GM12891 (cell line): Measurements from ENCODE around the gene STK25.

Experiments
- DNase-seq: peaks from one replicate; pipeline ENCODE4 v3.0.0; 2011; ENCODE audit warnings: low spot score; ENCODE audit not compliant: insufficient read length
- FAIRE-seq: peaks from 2 replicates; lab custom pipeline; 2011; peaks lifted over from hg19 to GRCh38; lab: Jason Lieb, UNC
- PAX5 ChIP-seq: IDR thresholded peaks from 2 replicates; pipeline ENCODE4 v1.6.1; 2011; ENCODE audit warnings: low read length, moderate library complexity, mild to moderate bottlenecking; ENCODE audit not compliant: insufficient read depth, severe bottlenecking
- POLR2A ChIP-seq: IDR thresholded peaks from 2 replicates; pipeline ENCODE4 v1.6.1; 2011; ENCODE audit warnings: low read depth, low read length, control low read depth
- POLR2AphosphoS5 ChIP-seq: IDR thresholded peaks from 2 replicates; pipeline ENCODE4 v1.6.1; 2011; ENCODE audit warnings: low read depth, low read length, control low read depth
- POU2F2 ChIP-seq: IDR thresholded peaks from 2 replicates; pipeline ENCODE4 v1.6.1; 2011; ENCODE audit warnings: low read depth, mild to moderate bottlenecking, control low read depth, low read length, moderate library complexity
- SPI1 ChIP-seq: IDR thresholded peaks from 2 replicates; pipeline ENCODE4 v1.6.1; 2011; ENCODE audit warnings: low read depth, low read length, control low read depth
- TAF1 ChIP-seq: IDR thresholded peaks from 2 replicates; pipeline ENCODE4 v1.6.1; 2011; ENCODE audit warnings: low read depth, low read length, control low read depth

The STK25 gene

GRCh38 chr2:241540771-241541561, 32.6 kb upstream of the STK25 start:
- TF ChIP-seq SPI1: no peak
- no peak for TF ChIP-seq POLR2A
- TF ChIP-seq POLR2AphosphoS5: no peak
- no peak for TF ChIP-seq TAF1
- no peak for TF ChIP-seq PAX5
- no peak for TF ChIP-seq POU2F2

GRCh38 chr2:241540401-241540770, 32.0 kb upstream of the STK25 start:
- no peak for DNase-seq
- TF ChIP-seq POLR2A: no peak
- TF ChIP-seq POLR2AphosphoS5: no peak
- TF ChIP-seq TAF1: no peak
- no peak for TF ChIP-seq POU2F2
- TF ChIP-seq PAX5: no peak
- TF ChIP-seq SPI1: no peak
- no peak for FAIRE-seq

More at GRCh38 chr2:241540771-241541561, 32.6 kb upstream of the STK25 start:
- DNase-seq: peak; percentile 84
- FAIRE-seq: peak; percentile 41

GRCh38 chr2:241539616-241540374, 31.4 kb upstream of the STK25 start:
- FAIRE-seq (no peak), DNase-seq (no peak)
- no peak for TF ChIP-seq PAX5
- no peak for TF ChIP-seq POLR2A
- no peak for TF ChIP-seq SPI1
- TF ChIP-seq TAF1: no peak
- TF ChIP-seq POU2F2: no peak
- TF ChIP-seq POLR2AphosphoS5: no peak

GRCh38 chr2:241538838-241539615, 30.6 kb upstream of the STK25 start:
- DNase-seq (no peak), FAIRE-seq (no peak)
- TF ChIP-seq POLR2A (no peak), TAF1 (no peak), SPI1 (no peak), PAX5 (no peak), POU2F2 (no peak), POLR2AphosphoS5 (no peak)

GRCh38 chr2:241535871-241536655, 27.7 kb upstream of the STK25 start:
- no peak for DNase-seq
- FAIRE-seq: no peak
- no peak for TF ChIP-seq SPI1
- no peak for TF ChIP-seq POU2F2
- TF ChIP-seq PAX5: no peak
- no peak for TF ChIP-seq POLR2A

- no peak for TF ChIP-seq POLR2A
- no peak for TF ChIP-seq POLR2AphosphoS5
- no peak for TF ChIP-seq SPI1
- TF ChIP-seq POU2F2: no peak
- DNase-seq (no peak), FAIRE-seq (no peak)
These were observed 26.5 kb upstream of the STK25 start for GRCh38 chr2:241534701-241535375.

GRCh38 chr2:241534293-241534692, 25.9 kb upstream of the STK25 start:
- FAIRE-seq (no peak), DNase-seq (no peak)
- no peak for TF ChIP-seq POLR2A
- TF ChIP-seq POLR2AphosphoS5: no peak
- TF ChIP-seq POU2F2: no peak
- no peak for TF ChIP-seq SPI1
- TF ChIP-seq PAX5: no peak
- no peak for TF ChIP-seq TAF1

- DNase-seq (no peak), FAIRE-seq (no peak)
- TF ChIP-seq TAF1 (no peak), PAX5 (no peak), POLR2AphosphoS5 (no peak), POU2F2 (no peak), POLR2A (no peak), SPI1 (no peak)
These were observed 24.6 kb upstream of the STK25 start for GRCh38 chr2:241532733-241533601.
